Ishikawa (cell line): ENCODE results near the gene ZNF778.

ENCODE experiments used
- EP300 ChIP-seq: IDR thresholded peaks from 2 replicates; pipeline ENCODE4 v1.6.1; 2012; ENCODE audit warnings: borderline replicate concordance
- MAX ChIP-seq: IDR thresholded peaks from 2 replicates; pipeline ENCODE4 v1.6.1; 2012
- TAF1 ChIP-seq: IDR thresholded peaks from 2 replicates; pipeline ENCODE4 v1.6.1; 2012; ENCODE audit warnings: low read depth, mild to moderate bottlenecking
- TEAD4 ChIP-seq: IDR thresholded peaks from 2 replicates; pipeline ENCODE4 v1.6.1; 2012

DNA sequence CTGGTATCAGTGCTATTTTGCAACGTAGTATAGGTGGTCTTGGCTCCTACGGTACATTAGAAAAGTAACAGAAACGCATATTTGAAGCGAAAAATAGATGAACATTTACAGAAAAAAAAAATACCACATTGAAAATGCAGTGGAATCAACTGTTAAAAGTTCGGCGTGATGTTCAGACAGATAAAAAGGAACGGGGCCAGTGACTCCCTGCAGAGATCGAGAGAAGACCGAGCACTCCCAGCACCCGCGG lies 440 bp upstream of the ZNF778 start:
- TF ChIP-seq TEAD4 (no peak), EP300 (no peak), TAF1 (no peak), MAX (no peak)
